CD14-positive monocyte (primary cell): ENCODE results near the gene RAB18. TPM values are rescaled to one million over a fixed set of nuclear protein-coding genes. Genes with fewer than 3 reads are reported as not detected.

Experiments
- DNase-seq, 3 donors: peaks; one replicate each; pipeline ENCODE4 v3.0.0-alpha.2; 2011 to 2022
- H2AFZ ChIP-seq: 2 replicates; pipeline ENCODE4 v1.6.0; 2012; ENCODE audit warnings: mild to moderate bottlenecking, low read depth, low read length, inconsistent platforms; ENCODE audit not compliant: insufficient read depth, poor library complexity, severe bottlenecking
- H3K27ac ChIP-seq, 2 donors: 1 replicate in 1 of 2; 2 replicates in 1 of 2; pipeline ENCODE4 v1.5.1; 2012 to 2013; ENCODE audit warnings: low read length in 2 of 2, control low read depth in 1 of 2, inconsistent platforms in 1 of 2, low read depth in 1 of 2, mild to moderate bottlenecking in 1 of 2
- H3K27me3 ChIP-seq, 2 donors: one replicate each; pipeline versions ENCODE4 v1.6.0 to v1.6.1; 2011 to 2013; ENCODE audit warnings: low read length in 2 of 2; ENCODE audit not compliant: control insufficient read depth in 2 of 2, insufficient read depth in 2 of 2
- H3K36me3 ChIP-seq, 2 donors: replicated peaks in 1 of 2; 1 replicate in 1 of 2; 2 replicates in 1 of 2; pipeline versions ENCODE4 v1.5.1 to v1.6.1; 2012 to 2013; ENCODE audit warnings: low read length in 2 of 2, control low read depth in 1 of 2, inconsistent platforms in 1 of 2, mild to moderate bottlenecking in 1 of 2; ENCODE audit not compliant: insufficient read depth in 2 of 2, control insufficient read depth in 1 of 2
- H3K4me1 ChIP-seq, 2 donors: 1 replicate in 1 of 2; 2 replicates in 1 of 2; pipeline versions ENCODE4 v1.5.1 to v1.6.1; 2012 to 2013; ENCODE audit warnings: low read length in 2 of 2, control low read depth in 1 of 2, inconsistent platforms in 1 of 2, mild to moderate bottlenecking in 1 of 2, moderate library complexity in 1 of 2; ENCODE audit not compliant: insufficient read depth in 2 of 2, control insufficient read depth in 1 of 2
- H3K4me2 ChIP-seq: replicated peaks from 2 replicates; pipeline ENCODE3; 2012; ENCODE audit warnings: low read length, moderate library complexity, mild to moderate bottlenecking; ENCODE audit not compliant: poor library complexity, severe bottlenecking; ENCODE audit errors: extremely low read depth
- H3K4me3 ChIP-seq, 3 experiments: fragments of 200-600 bp in 1 of 3; sonication (generic) in 1 of 3; replicated peaks in 1 of 3; 1 replicate in 2 of 3; 2 replicates in 1 of 3; pipeline ENCODE4 v1.5.1; 2011 to 2013; ENCODE audit warnings: low read length in 3 of 3, mild to moderate bottlenecking in 3 of 3, control low read depth in 2 of 3, low read depth in 2 of 3, inconsistent platforms in 1 of 3, moderate library complexity in 1 of 3
- H3K79me2 ChIP-seq: 2 replicates; pipeline ENCODE4 v1.6.0; 2012; ENCODE audit warnings: mild to moderate bottlenecking, control low read depth, inconsistent platforms, low read length, moderate library complexity; ENCODE audit not compliant: insufficient read depth
- H3K9ac ChIP-seq: 2 replicates; pipeline ENCODE4 v1.6.0; 2017; ENCODE audit warnings: low read length, mild to moderate bottlenecking; ENCODE audit not compliant: insufficient read depth, poor library complexity, severe bottlenecking
- H3K9me3 ChIP-seq, 2 donors: replicated peaks in 1 of 2; 1 replicate in 1 of 2; 2 replicates in 1 of 2; pipeline versions ENCODE4 v1.5.1 to v1.6.1; 2012 to 2013; ENCODE audit warnings: low read length in 2 of 2, control low read depth in 1 of 2; ENCODE audit not compliant: control insufficient read depth in 1 of 2, insufficient read depth in 1 of 2
- H4K20me1 ChIP-seq: 2 replicates; pipeline ENCODE4 v1.6.0; 2012; ENCODE audit warnings: mild to moderate bottlenecking, low read length, control low read depth, moderate library complexity; ENCODE audit not compliant: insufficient read depth
- H3K27ac Mint-ChIP-seq, 7 donors: one replicate each; pipeline ENCODE4 v1.8.0; 2020; ENCODE audit warnings: mild to moderate bottlenecking in 7 of 7, mixed read lengths in 7 of 7, moderate library complexity in 6 of 7, inconsistent platforms in 2 of 7
- H3K27me3 Mint-ChIP-seq, 3 donors: one replicate each; pipeline ENCODE4 v1.8.0; 2021 to 2022; ENCODE audit warnings: low read depth in 3 of 3, mild to moderate bottlenecking in 3 of 3, mixed read lengths in 3 of 3, moderate library complexity in 3 of 3, inconsistent platforms in 1 of 3
- H3K36me3 Mint-ChIP-seq, 2 donors: one replicate each; pipeline ENCODE4 v1.8.0; 2020; ENCODE audit warnings: mixed read lengths in 2 of 2, inconsistent platforms in 1 of 2, mild to moderate bottlenecking in 1 of 2
- H3K4me1 Mint-ChIP-seq: one replicate; pipeline ENCODE4 v1.8.0; 2020; ENCODE audit warnings: mild to moderate bottlenecking, mixed read lengths
- H3K4me3 Mint-ChIP-seq, 2 donors: one replicate each; pipeline ENCODE4 v1.8.0; 2020; ENCODE audit warnings: mild to moderate bottlenecking in 2 of 2, mixed read lengths in 2 of 2, moderate library complexity in 1 of 2
- H3K9me3 Mint-ChIP-seq, 7 donors: one replicate each; pipeline ENCODE4 v1.8.0; 2020 to 2022; ENCODE audit warnings: mixed read lengths in 7 of 7, mild to moderate bottlenecking in 6 of 7, moderate library complexity in 6 of 7, inconsistent platforms in 2 of 7
- CTCF ChIP-seq: fragments of 200-600 bp; IDR thresholded peaks from one replicate; pipeline ENCODE4 v1.8.0; 2022; ENCODE audit warnings: antibody characterized with exemption, mild to moderate bottlenecking
- WGBS: methylation state at CpG from one replicate; pipeline ENCODE4 v1.1.5; 2013; ENCODE audit warnings: missing lambda C conversion rate; ENCODE audit not compliant: insufficient coverage; 5-methylcytosine and 5-hydroxymethylcytosine counted together
- intact Hi-C, 2 donors: fragments of 100-400 bp; cut with micrococcal nuclease; formaldehyde crosslinking; loops; one replicate each; pipeline versions ENCODE4 v1.15.0 to v1.15.1; 2023
- polyA plus RNA-seq, 3 donors: library from polyadenylated mRNA; depleted of rRNA in 1 of 3; unstranded in 2 of 3; stranded (reverse) in 1 of 3; fragments of 300-500 nt in 2 of 3; fragments of >200 nt in 1 of 3; fragmentation: Illumina TruSeq in 2 of 3; gene quantifications; 1 replicate in 2 of 3; 2 replicates in 1 of 3; pipeline ENCODE4 v1.2.3, GENCODE V29; 2012 to 2021

Gene RAB18
- polyA plus RNA-seq, 3 donors = 22.1 to 133 (median 117) TPM

GRCh38 chr10:27482984-27483956 is 20.8 kb upstream of the RAB18 start:
- Histone ChIP-seq H3K27me3 (no peaks in the 10 kb centered on the region), H3K4me3 (no peak overlapping the region), H3K4me2 (no peak overlapping the region), H3K79me2 (no peaks in the 10 kb centered on the region), H3K4me1 (peaks cover 29 to 30% of the 10 kb centered on the region in 2 donors), H2AFZ (peak overlapping the region; percentile 22), H4K20me1 (no peaks in the 10 kb centered on the region), H3K9ac (no peak overlapping the region), H3K9me3 (no peaks in the 10 kb centered on the region), H3K36me3 (no peaks in the 10 kb centered on the region), H3K27ac (no peak overlapping the region)
- intact Hi-C loops = no loop called here
- TF ChIP-seq CTCF = no peak
- H3K36me3 Mint-ChIP-seq = peaks cover 0 to 4% of the 10 kb centered on the region in 2 donors
- no peak overlapping the region for H3K27ac Mint-ChIP-seq
- H3K4me3 Mint-ChIP-seq = no peak overlapping the region
- peaks cover 0 to 2% (median 0%) of the 10 kb centered on the region in 3 donors for H3K27me3 Mint-ChIP-seq
- DNase-seq = no peak
- H3K9me3 Mint-ChIP-seq = peaks cover 0 to 6% (median 4%) of the 10 kb centered on the region in 7 donors
- peaks cover 26% of the 10 kb centered on the region for H3K4me1 Mint-ChIP-seq
- 53% methylated on average over 4 of the region's 10 CpGs for WGBS

GRCh38 chr10:27485368-27485767 is 18.7 kb upstream of the RAB18 start:
- no peak for DNase-seq
- no peak overlapping the region for H3K4me3 Mint-ChIP-seq
- intact Hi-C loops = no loop called here

More at GRCh38 chr10:27485368-27485767, 18.7 kb upstream of the RAB18 start:
- Histone ChIP-seq H3K27me3 (no peaks in the 10 kb centered on the region), H3K4me2 (no peak overlapping the region), H3K4me1 (peaks cover 27 to 28% of the 10 kb centered on the region in 2 donors), H4K20me1 (no peaks in the 10 kb centered on the region), H2AFZ (no peak overlapping the region), H3K9me3 (no peaks in the 10 kb centered on the region), H3K36me3 (no peaks in the 10 kb centered on the region), H3K4me3 (no peak overlapping the region), H3K79me2 (no peaks in the 10 kb centered on the region), H3K9ac (no peak overlapping the region), H3K27ac (no peak overlapping the region)
- no peak overlapping the region for H3K27ac Mint-ChIP-seq
- peaks cover 0 to 4% of the 10 kb centered on the region in 2 donors for H3K36me3 Mint-ChIP-seq
- no peak for TF ChIP-seq CTCF
- H3K9me3 Mint-ChIP-seq = peaks cover 0 to 8% (median 5%) of the 10 kb centered on the region in 7 donors
- WGBS = no CpG with 5 or more reads among the region's 2 CpGs
- peaks cover 34% of the 10 kb centered on the region for H3K4me1 Mint-ChIP-seq
- H3K27me3 Mint-ChIP-seq = peaks cover 0 to 2% (median 0%) of the 10 kb centered on the region in 3 donors
